ENCODE data around the gene SEC14L1. TPM values are rescaled to one million over a fixed set of nuclear protein-coding genes. Genes with fewer than 3 reads are reported as not detected.
A peak's percentile ranks its signal among the peaks of the same experiment; 100 is the strongest.
"Not testable (repeated sequence)": the region's sequence is repeated elsewhere in the genome, so short reads cannot be mapped to it uniquely, and the experiment has no call there.

SEC14L1 gene
- total RNA-seq, 2 donors from 2014 or later: 48.2 to 54.0 TPM

GRCh38 chr17:77098884-77099545, 41.8 kb upstream of the SEC14L1 start:
- Histone ChIP-seq H3K36me3 (peaks cover 15% of the 10 kb centered on the region), H3K27me3 (no peaks in the 10 kb centered on the region), H3K4me1 (peaks cover 0 to 40% of the 10 kb centered on the region in 2 donors), H3K9me3 (no peaks in the 10 kb centered on the region), H3K27ac (peak overlapping the region; percentile 71 to 77), H3K4me3 (no peak overlapping the region)
- peak; percentile 78 for DNase-seq (ENCODE audit: low spot score)
- TF ChIP-seq, protein P1, sequence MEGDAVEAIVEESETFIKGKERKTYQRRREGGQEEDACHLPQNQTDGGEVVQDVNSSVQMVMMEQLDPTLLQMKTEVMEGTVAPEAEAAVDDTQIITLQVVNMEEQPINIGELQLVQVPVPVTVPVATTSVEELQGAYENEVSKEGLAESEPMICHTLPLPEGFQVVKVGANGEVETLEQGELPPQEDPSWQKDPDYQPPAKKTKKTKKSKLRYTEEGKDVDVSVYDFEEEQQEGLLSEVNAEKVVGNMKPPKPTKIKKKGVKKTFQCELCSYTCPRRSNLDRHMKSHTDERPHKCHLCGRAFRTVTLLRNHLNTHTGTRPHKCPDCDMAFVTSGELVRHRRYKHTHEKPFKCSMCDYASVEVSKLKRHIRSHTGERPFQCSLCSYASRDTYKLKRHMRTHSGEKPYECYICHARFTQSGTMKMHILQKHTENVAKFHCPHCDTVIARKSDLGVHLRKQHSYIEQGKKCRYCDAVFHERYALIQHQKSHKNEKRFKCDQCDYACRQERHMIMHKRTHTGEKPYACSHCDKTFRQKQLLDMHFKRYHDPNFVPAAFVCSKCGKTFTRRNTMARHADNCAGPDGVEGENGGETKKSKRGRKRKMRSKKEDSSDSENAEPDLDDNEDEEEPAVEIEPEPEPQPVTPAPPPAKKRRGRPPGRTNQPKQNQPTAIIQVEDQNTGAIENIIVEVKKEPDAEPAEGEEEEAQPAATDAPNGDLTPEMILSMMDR (IDR thresholded peaks at IDR 0.05): no peak

DNA sequence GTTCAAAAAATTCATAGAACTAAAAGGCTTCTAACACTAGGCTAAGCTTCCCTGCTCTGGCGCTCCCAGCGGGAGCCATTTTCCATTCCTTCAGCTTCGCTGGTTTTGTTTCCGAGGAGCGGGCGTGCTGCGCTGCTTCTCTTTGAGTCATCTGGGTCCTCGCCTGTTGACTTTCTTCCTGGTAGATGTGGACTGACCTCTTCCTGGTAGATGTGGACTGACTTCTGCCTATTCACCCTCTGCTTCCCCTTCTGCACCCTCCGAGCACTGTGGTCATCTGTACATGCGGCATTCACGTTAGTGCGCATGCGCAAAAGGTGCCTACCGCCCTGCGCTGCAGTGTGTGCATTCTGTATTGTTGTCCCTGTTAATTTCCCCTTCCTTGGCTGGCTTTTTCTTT, 40.8 kb upstream of the SEC14L1 start:
- peaks cover 5% of the 10 kb centered on the region for H3K36me3 ChIP-seq
- no peak overlapping the region for H3K4me3 ChIP-seq
- no peaks in the 10 kb centered on the region for H3K27me3 ChIP-seq
- TF ChIP-seq, protein P1 (IDR thresholded peaks at IDR 0.05): no peak
- peaks cover 0 to 40% of the 10 kb centered on the region in 2 donors for H3K4me1 ChIP-seq
- H3K27ac ChIP-seq: peak overlapping the region; percentile 71 to 77
- DNase-seq (ENCODE audit: low spot score): peak; percentile 81
- no peaks in the 10 kb centered on the region for H3K9me3 ChIP-seq

DNA sequence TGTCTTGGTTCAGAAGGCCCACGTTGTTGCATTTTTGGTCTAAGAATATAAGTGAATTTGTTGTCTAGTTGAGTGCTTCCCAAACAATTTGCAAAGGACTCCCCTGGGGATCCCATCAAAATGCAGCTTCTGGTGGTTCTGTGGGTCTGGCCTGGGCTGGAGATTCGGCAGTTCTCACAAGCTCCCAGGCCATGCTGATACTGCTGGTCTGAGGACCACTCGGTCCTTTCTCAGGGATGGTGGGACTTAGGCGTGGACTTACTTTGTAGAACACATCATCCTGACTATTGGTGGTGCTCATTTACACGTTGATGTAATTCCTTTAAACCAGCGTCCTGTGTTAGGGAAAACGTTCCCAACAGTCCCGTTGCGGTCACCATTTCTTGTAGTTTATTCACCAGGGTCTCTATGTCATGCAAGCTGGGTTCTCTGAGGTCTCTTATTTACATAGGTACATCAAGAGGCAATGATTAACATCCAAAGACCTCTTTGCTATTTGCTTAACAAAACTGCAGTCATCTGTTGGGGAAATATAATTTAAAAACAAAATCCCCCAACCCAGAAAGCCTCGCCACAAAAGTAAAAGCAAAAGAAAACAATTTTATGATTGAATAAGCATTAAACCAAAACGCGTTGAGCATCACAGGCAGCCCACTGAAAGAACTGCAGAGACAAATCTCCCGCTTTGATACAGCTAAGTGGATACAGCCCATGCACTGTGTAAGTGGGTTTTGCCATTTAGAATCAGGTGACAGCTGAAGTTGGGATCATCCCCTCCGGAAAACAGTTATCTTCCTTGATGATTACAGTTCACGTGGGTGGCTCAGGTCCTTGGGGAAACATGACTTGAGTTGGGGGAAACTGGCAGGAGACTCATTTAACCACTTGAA, 39.0 kb upstream of the SEC14L1 start:
- Histone ChIP-seq H3K9me3 (no peaks in the 10 kb centered on the region), H3K4me1 (peaks cover 0 to 28% of the 10 kb centered on the region in 2 donors), H3K27me3 (no peaks in the 10 kb centered on the region), H3K36me3 (no peaks in the 10 kb centered on the region), H3K4me3 (no peak overlapping the region), H3K27ac (no peak overlapping the region)
- TF ChIP-seq, protein P1 (IDR thresholded peaks at IDR 0.05): no peak
- DNase-seq (ENCODE audit: low spot score): no peak

DNA sequence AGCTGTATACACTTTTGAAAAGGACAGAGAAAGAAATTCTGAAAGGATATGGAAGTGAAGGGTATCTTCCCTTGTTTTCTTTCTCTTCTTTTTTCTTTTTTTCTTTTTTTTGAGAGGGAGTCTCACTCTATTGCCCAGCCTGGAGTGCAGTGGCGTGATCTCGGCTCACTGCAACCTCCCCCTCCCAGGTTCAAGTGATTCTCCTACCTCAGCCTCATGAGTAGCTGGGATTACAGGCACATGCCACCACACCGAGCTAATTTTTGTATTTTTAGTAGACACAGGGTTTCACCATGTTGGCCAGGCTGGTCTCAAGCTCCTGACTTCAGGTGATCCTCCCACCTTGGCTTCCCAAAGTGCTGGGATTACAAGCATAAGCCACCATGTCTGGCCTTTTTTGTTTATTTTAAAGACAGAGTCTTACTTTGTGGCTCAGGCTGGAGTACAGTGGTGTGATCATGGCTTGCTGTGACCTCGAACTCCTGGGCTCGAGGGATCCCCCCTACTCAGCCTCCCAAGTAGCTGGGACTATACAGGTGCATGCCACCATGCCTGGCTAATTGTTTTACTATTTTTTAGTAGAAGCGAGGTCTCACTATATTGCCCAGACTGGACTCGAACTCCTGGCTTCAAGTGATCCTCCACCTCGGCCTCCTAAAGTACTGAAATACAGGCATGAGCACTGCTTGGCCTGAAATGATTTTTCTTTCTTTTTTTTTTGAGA, 38.2 kb upstream of the SEC14L1 start:
- DNase-seq (ENCODE audit: low spot score); H3K27me3 ChIP-seq; H3K27ac ChIP-seq; H3K36me3 ChIP-seq; H3K9me3 ChIP-seq; H3K4me3 ChIP-seq: not testable (repeated sequence)
- peaks cover 0 to 20% of the 10 kb centered on the region in 2 donors for H3K4me1 ChIP-seq

GRCh38 chr17:77105706-77106105, 35.1 kb upstream of the SEC14L1 start:
- no peaks in the 10 kb centered on the region for H3K9me3 ChIP-seq
- no peak overlapping the region for H3K4me3 ChIP-seq
- no peaks in the 10 kb centered on the region for H3K27me3 ChIP-seq
- no peak for DNase-seq (ENCODE audit: low spot score)
- H3K36me3 ChIP-seq: no peaks in the 10 kb centered on the region
- TF ChIP-seq, protein P1 (IDR thresholded peaks at IDR 0.05): no peak
- H3K4me1 ChIP-seq: peaks cover 0 to 11% of the 10 kb centered on the region in 2 donors
- H3K27ac ChIP-seq: no peak overlapping the region

Data from right atrium auricular region (tissue), 2 donors.